ENCODE data around the gene TSPAN5. TPM values are rescaled to one million over a fixed set of nuclear protein-coding genes. Genes with fewer than 3 reads are reported as not detected.

Gene TSPAN5
- polyA plus RNA-seq, 1 donor (not counting 4 experiments of a cell fraction or from before 2014, with no cell fraction given) = 45.5 TPM

GRCh38 chr4:98555798-98556445, 102.5 kb downstream of the TSPAN5 start:
- Histone ChIP-seq H3K4me3 (ENCODE audit: control insufficient read depth in 2 of 3, extremely low read depth in 1 of 3, insufficient read depth in 2 of 3, low read depth in 1 of 3, low read length in 3 of 3) (no peak overlapping the region), H3K9me1 (ENCODE audit: control insufficient read depth, extremely low read depth, insufficient read depth, low read length) (no peaks in the 10 kb centered on the region), H3K27me3 (ENCODE audit: control insufficient read depth, extremely low read depth, insufficient read depth, low read length) (no peaks in the 10 kb centered on the region), H3K4me1 (ENCODE audit: control insufficient read depth, extremely low read depth, insufficient read depth, low read length) (peaks cover 13% of the 10 kb centered on the region), H3K36me3 (ENCODE audit: control insufficient read depth in 2 of 2, extremely low read depth in 1 of 2, insufficient read depth in 2 of 2, low read length in 2 of 2) (no peaks in the 10 kb centered on the region), H3K79me2 (ENCODE audit: control insufficient read depth, insufficient read depth, low read length) (peaks cover 51% of the 10 kb centered on the region), H3K9me3 (ENCODE audit: control insufficient read depth, low read depth, low read length) (no peaks in the 10 kb centered on the region), H2AFZ (ENCODE audit: control insufficient read depth, low read length) (no peak overlapping the region), H4K20me1 (ENCODE audit: control insufficient read depth, extremely low read depth, insufficient read depth, low read length) (no peaks in the 10 kb centered on the region), H3K4me2 (ENCODE audit: control insufficient read depth, extremely low read depth, insufficient read depth, low read depth, low read length) (no peak overlapping the region), H3K27ac (ENCODE audit: control insufficient read depth, insufficient read depth, low read length) (no peak overlapping the region), H3K9ac (ENCODE audit: control insufficient read depth, extremely low read depth, insufficient read depth, low read length) (no peak overlapping the region)
- TF ChIP-seq CTCF (optimal IDR thresholded peaks at IDR 0.05 in 1 of 3, IDR thresholded peaks at IDR 0.05 in 1 of 3, conservative IDR thresholded peaks at IDR 0.05 in 1 of 3; ENCODE audit: extremely low read depth in 1 of 3, insufficient read depth in 2 of 3, low read length in 3 of 3) = no peak
- TF ChIP-seq EZH2 (IDR thresholded peaks at IDR 0.05; ENCODE audit: low read length) = no peak
- dilution Hi-C loops (cut with MboI; ENCODE audit: extremely low pct_ligation_motif_present, low sequenced_read_pairs) = no loop called here
- DNase-seq (ENCODE audit: low read depth, low spot score) (no peak), FAIRE-seq (no peak)

- H3K27me3 ChIP-seq (ENCODE audit: control insufficient read depth, extremely low read depth, insufficient read depth, low read length) = no peaks in the 10 kb centered on the region
- no peak overlapping the region for H3K9ac ChIP-seq (ENCODE audit: control insufficient read depth, extremely low read depth, insufficient read depth, low read length)
- FAIRE-seq (no peak), DNase-seq (ENCODE audit: low read depth, low spot score) (no peak)
- H4K20me1 ChIP-seq (ENCODE audit: control insufficient read depth, extremely low read depth, insufficient read depth, low read length) = no peaks in the 10 kb centered on the region
- H3K27ac ChIP-seq (ENCODE audit: control insufficient read depth, insufficient read depth, low read length) = no peak overlapping the region
- peaks cover 5% of the 10 kb centered on the region for H3K4me1 ChIP-seq (ENCODE audit: control insufficient read depth, extremely low read depth, insufficient read depth, low read length)
- H2AFZ ChIP-seq (ENCODE audit: control insufficient read depth, low read length) = no peak overlapping the region
- H3K9me1 ChIP-seq (ENCODE audit: control insufficient read depth, extremely low read depth, insufficient read depth, low read length) = no peaks in the 10 kb centered on the region
- H3K79me2 ChIP-seq (ENCODE audit: control insufficient read depth, insufficient read depth, low read length) = peaks cover 15% of the 10 kb centered on the region
- peak overlapping the region; percentile 23 for H3K4me2 ChIP-seq (ENCODE audit: control insufficient read depth, extremely low read depth, insufficient read depth, low read depth, low read length)
- H3K4me3 ChIP-seq (ENCODE audit: control insufficient read depth in 2 of 3, extremely low read depth in 1 of 3, insufficient read depth in 2 of 3, low read depth in 1 of 3, low read length in 3 of 3) = no peak overlapping the region
- no peaks in the 10 kb centered on the region for H3K36me3 ChIP-seq (ENCODE audit: control insufficient read depth in 2 of 2, extremely low read depth in 1 of 2, insufficient read depth in 2 of 2, low read length in 2 of 2)
- dilution Hi-C loops (cut with MboI; ENCODE audit: extremely low pct_ligation_motif_present, low sequenced_read_pairs) = no loop called here
- no peaks in the 10 kb centered on the region for H3K9me3 ChIP-seq (ENCODE audit: control insufficient read depth, low read depth, low read length)
- TF ChIP-seq CTCF (optimal IDR thresholded peaks at IDR 0.05 in 1 of 3, IDR thresholded peaks at IDR 0.05 in 1 of 3, conservative IDR thresholded peaks at IDR 0.05 in 1 of 3; ENCODE audit: extremely low read depth in 1 of 3, insufficient read depth in 2 of 3, low read length in 3 of 3) (no peak), EZH2 (IDR thresholded peaks at IDR 0.05; ENCODE audit: low read length) (no peak)
Measured at GRCh38 chr4:98546910-98547594, 111.4 kb downstream of the TSPAN5 start.
